CD1c-positive myeloid dendritic cell (primary cell): ENCODE measurements around the gene COQ7.

Experiments used
- DNase-seq: peaks from one replicate; pipeline ENCODE4 v3.0.0-alpha.2; 2016; ENCODE audit errors: extremely low spot score

The COQ7 gene

GRCh38 chr16:19112099-19112407, 44.6 kb downstream of the COQ7 start:
- no peak for DNase-seq

GRCh38 chr16:19113577-19114358, 46.4 kb downstream of the COQ7 start, which contains the start of gene ITPRIPL2:
ITPRIPL2 (plus strand) TSS chr16:19113964; CDS start chr16:19114462, 498 bp downstream.
- DNase-seq: peak; percentile 88

- DNase-seq: peak; percentile 37
These were observed 47.1 kb downstream of the COQ7 start for GRCh38 chr16:19114359-19115147.

GRCh38 chr16:19115148-19116021, 48.0 kb downstream of the COQ7 start:
- DNase-seq: no peak

GRCh38 chr16:19116711-19117449, 49.5 kb downstream of the COQ7 start:
- peak; percentile 54 for DNase-seq

GRCh38 chr16:19118938-19119431, 51.6 kb downstream of the COQ7 start:
- DNase-seq: peak; percentile 94

GRCh38 chr16:19119564-19119963, 52.1 kb downstream of the COQ7 start:
- DNase-seq: peak; percentile 43

GRCh38 chr16:19123535-19124178, 56.2 kb downstream of the COQ7 start:
- no peak for DNase-seq

GRCh38 chr16:19126300-19126699, 58.9 kb downstream of the COQ7 start:
- DNase-seq: no peak

- DNase-seq: no peak
These were observed 59.8 kb downstream of the COQ7 start for GRCh38 chr16:19127205-19127604.

GRCh38 chr16:19127674-19128131, 60.3 kb downstream of the COQ7 start:
- peak; percentile 66 for DNase-seq

- no peak for DNase-seq
These were observed 61.2 kb downstream of the COQ7 start for GRCh38 chr16:19128454-19129200.
